Thyroid gland (tissue), 4 donors: ENCODE results near the gene PRELID1.

ENCODE experiments used
- CTCF ChIP-seq, 6 experiments: fragments of 200-600 bp in 3 of 6; fragments of 450-650 bp in 3 of 6; sonication (generic) in 3 of 6; IDR thresholded peaks; one replicate each; pipeline ENCODE4 v1.5.1; 2016 to 2019; ENCODE audit warnings: antibody characterized with exemption in 6 of 6, mild to moderate bottlenecking in 2 of 6, inconsistent platforms in 1 of 6, moderate library complexity in 1 of 6
- POLR2A ChIP-seq, 2 donors: fragments of 450-650 bp; IDR thresholded peaks; one replicate each; pipeline ENCODE4 v1.6.1; 2017; ENCODE audit warnings: antibody characterized with exemption in 2 of 2, mild to moderate bottlenecking in 2 of 2, moderate library complexity in 1 of 2

DNA sequence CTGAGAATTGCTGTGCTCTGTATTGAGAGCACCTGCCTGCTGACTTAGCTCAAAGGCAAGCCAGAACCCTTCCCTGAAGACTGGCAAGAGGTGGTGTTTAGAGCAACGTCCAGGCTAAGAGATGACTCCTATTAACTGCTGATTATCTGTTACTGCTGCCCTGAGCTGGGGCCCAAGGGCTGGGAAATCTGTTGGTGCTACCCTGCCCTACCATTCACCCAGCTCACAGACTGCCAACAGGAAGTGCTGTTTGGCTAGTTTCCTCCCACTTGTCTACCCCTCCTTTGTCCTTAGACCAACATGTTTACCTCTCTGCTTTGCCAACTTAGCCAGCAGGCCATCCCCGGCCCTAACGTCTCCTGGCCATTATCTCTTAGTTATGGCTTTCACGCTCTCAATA is 7.0 kb upstream of the PRELID1 start:
- TF ChIP-seq CTCF (IDR thresholded peaks at IDR 0.05), result no peak
- no peak for TF ChIP-seq POLR2A (IDR thresholded peaks at IDR 0.05)
